ENCODE results near the gene KANK4.

The KANK4 gene

DNA sequence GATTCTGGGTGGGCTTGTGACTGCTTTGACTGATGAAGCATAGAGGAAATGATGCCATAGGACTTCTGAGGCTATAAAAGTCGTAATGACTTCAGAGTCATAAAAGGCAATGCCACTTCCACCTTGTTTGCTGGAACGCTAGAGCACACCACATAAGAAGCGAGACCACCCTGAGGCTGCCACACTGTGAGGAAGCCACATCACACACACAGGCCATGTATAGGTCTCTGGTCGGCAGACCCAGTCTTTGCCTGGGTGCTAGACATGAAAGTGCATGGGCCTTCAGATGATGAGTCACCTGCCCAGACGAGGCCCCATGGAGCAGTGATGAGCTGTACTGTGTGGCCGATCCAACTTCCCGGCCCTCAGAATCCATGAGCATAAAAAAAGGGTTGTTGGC is 14.2 kb upstream of the KANK4 start:
- Histone ChIP-seq H3K9ac (ENCODE audit: low read depth, low read length, poor library complexity, severe bottlenecking) (no peak overlapping the region), H3K36me3 (ENCODE audit: insufficient read depth, low read length) (no peaks in the 10 kb centered on the region), H3K4me2 (ENCODE audit: low read depth, low read length, poor library complexity, severe bottlenecking) (peak overlapping the region; percentile 11), H3K27me3 (ENCODE audit: insufficient read depth, low read length, poor library complexity, severe bottlenecking) (no peaks in the 10 kb centered on the region), H2AFZ (ENCODE audit: low read length) (peak overlapping the region; percentile 15), H3K9me3 (ENCODE audit: insufficient read depth, low read depth, low read length) (no peaks in the 10 kb centered on the region), H3K9me2 (replicated peaks; ENCODE audit: low read depth, low read length) (no peaks in the 10 kb centered on the region), H3K79me2 (ENCODE audit: insufficient read depth, low read length) (no peaks in the 10 kb centered on the region), H3F3A (ENCODE audit: low read depth) (no peaks in the 10 kb centered on the region), H4K20me1 (ENCODE audit: insufficient read depth, low read length, poor library complexity, severe bottlenecking) (no peaks in the 10 kb centered on the region), H3K4me1 (ENCODE audit: insufficient read depth, low read length, poor library complexity, severe bottlenecking) (peaks cover 15% of the 10 kb centered on the region), H3K4me3 (ENCODE audit: low read length, poor library complexity, severe bottlenecking) (peak overlapping the region; percentile 2)
- TF ChIP-seq, protein P1, sequence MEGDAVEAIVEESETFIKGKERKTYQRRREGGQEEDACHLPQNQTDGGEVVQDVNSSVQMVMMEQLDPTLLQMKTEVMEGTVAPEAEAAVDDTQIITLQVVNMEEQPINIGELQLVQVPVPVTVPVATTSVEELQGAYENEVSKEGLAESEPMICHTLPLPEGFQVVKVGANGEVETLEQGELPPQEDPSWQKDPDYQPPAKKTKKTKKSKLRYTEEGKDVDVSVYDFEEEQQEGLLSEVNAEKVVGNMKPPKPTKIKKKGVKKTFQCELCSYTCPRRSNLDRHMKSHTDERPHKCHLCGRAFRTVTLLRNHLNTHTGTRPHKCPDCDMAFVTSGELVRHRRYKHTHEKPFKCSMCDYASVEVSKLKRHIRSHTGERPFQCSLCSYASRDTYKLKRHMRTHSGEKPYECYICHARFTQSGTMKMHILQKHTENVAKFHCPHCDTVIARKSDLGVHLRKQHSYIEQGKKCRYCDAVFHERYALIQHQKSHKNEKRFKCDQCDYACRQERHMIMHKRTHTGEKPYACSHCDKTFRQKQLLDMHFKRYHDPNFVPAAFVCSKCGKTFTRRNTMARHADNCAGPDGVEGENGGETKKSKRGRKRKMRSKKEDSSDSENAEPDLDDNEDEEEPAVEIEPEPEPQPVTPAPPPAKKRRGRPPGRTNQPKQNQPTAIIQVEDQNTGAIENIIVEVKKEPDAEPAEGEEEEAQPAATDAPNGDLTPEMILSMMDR (conservative IDR thresholded peaks at IDR 0.05; ENCODE audit: low read length): no peak
- no peak for TF ChIP-seq EZH2phosphoT487 (IDR thresholded peaks at IDR 0.05; ENCODE audit: borderline replicate concordance)

DNA sequence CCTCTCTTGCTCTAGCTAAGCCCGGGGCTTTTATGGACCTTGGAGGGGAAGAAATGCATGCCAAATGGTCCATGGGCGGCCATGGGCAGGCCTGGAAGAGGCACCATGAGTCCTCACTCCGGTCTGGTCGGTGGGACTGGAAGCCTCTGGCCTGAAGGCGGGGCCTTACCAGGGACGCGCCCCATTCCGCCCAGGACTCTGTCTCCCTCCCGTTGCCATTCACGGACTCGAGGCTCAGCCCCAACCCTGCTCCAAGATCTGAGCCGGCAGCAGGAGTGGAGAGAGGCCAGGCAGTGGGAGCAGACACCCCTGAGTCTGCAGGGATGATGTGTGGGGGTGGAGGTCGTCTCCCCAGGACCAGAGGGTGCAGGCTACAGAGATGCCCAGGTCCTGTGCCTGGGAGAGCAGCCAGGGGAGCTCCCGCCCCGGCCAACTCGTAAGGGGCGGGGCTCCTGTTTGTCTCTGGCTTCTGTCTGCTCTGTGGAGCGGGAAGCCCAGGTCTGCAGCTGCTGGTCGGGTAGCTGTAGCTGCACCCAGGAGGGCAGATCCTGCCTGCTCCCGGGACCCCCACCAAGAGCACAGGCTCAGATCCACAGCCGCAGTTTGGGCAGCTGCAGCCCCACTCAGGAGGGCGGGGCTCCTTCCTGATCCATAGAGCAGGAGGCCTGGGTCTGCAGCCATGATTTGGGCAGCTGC is 8.3 kb upstream of the KANK4 start:
- Histone ChIP-seq H3K9ac (ENCODE audit: low read depth, low read length, poor library complexity, severe bottlenecking) (no peak overlapping the region), H4K20me1 (ENCODE audit: insufficient read depth, low read length, poor library complexity, severe bottlenecking) (no peaks in the 10 kb centered on the region), H3K9me3 (ENCODE audit: insufficient read depth, low read depth, low read length) (no peaks in the 10 kb centered on the region), H3K36me3 (ENCODE audit: insufficient read depth, low read length) (no peaks in the 10 kb centered on the region), H3K79me2 (ENCODE audit: insufficient read depth, low read length) (no peaks in the 10 kb centered on the region), H3K4me1 (ENCODE audit: insufficient read depth, low read length, poor library complexity, severe bottlenecking) (no peaks in the 10 kb centered on the region), H3K4me3 (ENCODE audit: low read length, poor library complexity, severe bottlenecking) (no peak overlapping the region), H3F3A (ENCODE audit: low read depth) (no peaks in the 10 kb centered on the region), H3K27me3 (ENCODE audit: insufficient read depth, low read length, poor library complexity, severe bottlenecking) (no peaks in the 10 kb centered on the region), H3K9me2 (replicated peaks; ENCODE audit: low read depth, low read length) (no peaks in the 10 kb centered on the region), H3K4me2 (ENCODE audit: low read depth, low read length, poor library complexity, severe bottlenecking) (no peak overlapping the region), H2AFZ (ENCODE audit: low read length) (no peak overlapping the region)
- TF ChIP-seq, protein P1 (conservative IDR thresholded peaks at IDR 0.05; ENCODE audit: low read length): no peak
- TF ChIP-seq EZH2phosphoT487 (IDR thresholded peaks at IDR 0.05; ENCODE audit: borderline replicate concordance): no peak

DNA sequence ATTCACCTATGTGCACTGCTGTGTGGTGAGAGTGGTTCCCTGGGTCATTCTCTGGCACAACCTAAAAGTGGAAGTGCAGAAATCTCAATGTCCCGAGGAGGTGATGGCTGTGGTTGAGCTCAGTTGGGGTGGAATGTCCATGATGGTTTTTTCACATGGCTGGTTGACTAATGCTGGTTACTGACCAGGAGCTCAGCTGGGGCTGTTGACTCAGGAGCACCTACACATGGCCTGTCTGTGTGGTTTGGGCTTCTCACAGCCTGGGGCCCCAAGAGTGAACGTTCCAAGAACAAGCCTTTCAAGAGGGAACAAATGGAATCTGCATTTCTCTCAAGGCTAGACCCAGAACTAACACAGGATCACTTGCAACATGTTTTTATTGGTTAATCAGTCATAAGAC is 6.4 kb upstream of the KANK4 start:
- H4K20me1 ChIP-seq (ENCODE audit: insufficient read depth, low read length, poor library complexity, severe bottlenecking): no peaks in the 10 kb centered on the region
- no peak overlapping the region for H3K4me3 ChIP-seq (ENCODE audit: low read length, poor library complexity, severe bottlenecking)
- no peaks in the 10 kb centered on the region for H3K79me2 ChIP-seq (ENCODE audit: insufficient read depth, low read length)
- no peaks in the 10 kb centered on the region for H3K9me3 ChIP-seq (ENCODE audit: insufficient read depth, low read depth, low read length)
- H3K36me3 ChIP-seq (ENCODE audit: insufficient read depth, low read length): no peaks in the 10 kb centered on the region
- no peak overlapping the region for H3K4me2 ChIP-seq (ENCODE audit: low read depth, low read length, poor library complexity, severe bottlenecking)
- no peak overlapping the region for H3K9ac ChIP-seq (ENCODE audit: low read depth, low read length, poor library complexity, severe bottlenecking)
- no peaks in the 10 kb centered on the region for H3K4me1 ChIP-seq (ENCODE audit: insufficient read depth, low read length, poor library complexity, severe bottlenecking)
- H3K27me3 ChIP-seq (ENCODE audit: insufficient read depth, low read length, poor library complexity, severe bottlenecking): no peaks in the 10 kb centered on the region
- H3K9me2 ChIP-seq (replicated peaks; ENCODE audit: low read depth, low read length): no peaks in the 10 kb centered on the region
- TF ChIP-seq, protein P1 (conservative IDR thresholded peaks at IDR 0.05; ENCODE audit: low read length): no peak
- TF ChIP-seq EZH2phosphoT487 (IDR thresholded peaks at IDR 0.05; ENCODE audit: borderline replicate concordance): no peak
- no peak overlapping the region for H2AFZ ChIP-seq (ENCODE audit: low read length)
- no peaks in the 10 kb centered on the region for H3F3A ChIP-seq (ENCODE audit: low read depth)

Measured in Loucy (cell line).